GM12878 (cell line): ENCODE measurements around the gene WDR59. TPM values are rescaled to one million over a fixed set of nuclear protein-coding genes. Genes with fewer than 3 reads are reported as not detected.

Experiments used
- ATAC-seq: fragments of 200-7000 bp; cut with Tn5 transposase; 3 replicates; pipeline ENCODE4 v1.9.1; 2020; ENCODE audit warnings: mild to moderate bottlenecking, moderate library complexity
- BruUV-seq: library from RNA; stranded (reverse); fragments of 400-500 nt; replicated peaks from 2 replicates; lab custom pipeline; 2021; lab: Mats Ljungman, UMichigan
- CTCF ChIA-PET: fragments of 300-600 bp; sonication (Branson Sonifier 250); formaldehyde crosslinking; extraction: SDS; loops from one replicate; lab custom pipeline; 2021; ENCODE audit warnings: inconsistent platforms; lab: Yijun Ruan, JAX
- POLR2A ChIA-PET: fragments of 350-600 bp; formaldehyde crosslinking; extraction: SDS; loops from one replicate; lab custom pipeline; 2021; ENCODE audit warnings: inconsistent platforms; lab: Charles Lee
- RAD21 ChIA-PET: fragments of 300-600 bp; sonication (Branson Sonifier 250); formaldehyde crosslinking; loops from one replicate; lab custom pipeline; 2023; ENCODE audit warnings: antibody characterized with exemption; ENCODE audit not compliant: unreplicated experiment; lab: Charles Lee
- SMC1A ChIA-PET: fragments of 300-600 bp; sonication (Branson Sonifier 250); formaldehyde crosslinking; loops from one replicate; lab custom pipeline; 2023; ENCODE audit not compliant: unreplicated experiment, uncharacterized antibody; lab: Charles Lee
- DNase-seq: peaks from one replicate; pipeline ENCODE4 v3.0.0-alpha.2; 2011; ENCODE audit warnings: low read depth, low spot score
- FAIRE-seq: peaks from 3 replicates; lab custom pipeline; 2011; peaks lifted over from hg19 to GRCh38; lab: Jason Lieb, UNC
- H2AFZ ChIP-seq: 2 replicates; pipeline ENCODE4 v1.6.0; 2011; ENCODE audit warnings: low read depth, low read length, control low read depth; ENCODE audit not compliant: control insufficient read depth
- H3K27ac ChIP-seq: 2 replicates; pipeline ENCODE4 v1.5.1; 2011; ENCODE audit warnings: control low read depth; ENCODE audit not compliant: control insufficient read depth, insufficient read depth
- H3K27me3 ChIP-seq, 2 experiments: replicated peaks in 1 of 2; 2 replicates each; pipeline versions ENCODE4 v1.6.0 to v1.6.1; 2011; ENCODE audit warnings: low read length in 1 of 2; ENCODE audit not compliant: control insufficient read depth in 2 of 2, insufficient read depth in 2 of 2
- H3K36me3 ChIP-seq, 2 experiments: 2 replicates each; pipeline ENCODE4 v1.5.1; 2011; ENCODE audit warnings: low read length in 1 of 2; ENCODE audit not compliant: control insufficient read depth in 2 of 2, insufficient read depth in 2 of 2
- H3K4me1 ChIP-seq: 2 replicates; pipeline ENCODE4 v1.6.1; 2011; ENCODE audit warnings: mild to moderate bottlenecking, low read length, moderate library complexity, mixed read lengths; ENCODE audit not compliant: control insufficient read depth, insufficient read depth
- H3K4me2 ChIP-seq: 2 replicates; pipeline ENCODE4 v1.6.0; 2011; ENCODE audit warnings: control low read depth; ENCODE audit not compliant: control insufficient read depth, insufficient read depth
- H3K4me3 ChIP-seq: fragments of 200-600 bp; sonication (generic); 2 replicates; pipeline ENCODE4 v1.5.1; 2016
- H3K79me2 ChIP-seq: 2 replicates; pipeline ENCODE4 v1.6.0; 2011; ENCODE audit warnings: low read length; ENCODE audit not compliant: control insufficient read depth, insufficient read depth
- H3K9ac ChIP-seq: 2 replicates; pipeline ENCODE4 v1.8.0; 2011; ENCODE audit warnings: low read length, control low read depth, mixed read lengths; ENCODE audit not compliant: control insufficient read depth, insufficient read depth
- H3K9me3 ChIP-seq: replicated peaks from 3 replicates; pipeline ENCODE4 v1.5.1; 2011; ENCODE audit warnings: mild to moderate bottlenecking, low read length; ENCODE audit not compliant: control insufficient read depth, insufficient read depth
- H4K20me1 ChIP-seq: 2 replicates; pipeline ENCODE4 v1.6.0; 2011; ENCODE audit not compliant: control insufficient read depth, insufficient read depth
- ASH2L ChIP-seq: fragments of 300-600, 200-600 bp; sonication (generic); IDR thresholded peaks from 2 replicates; pipeline ENCODE4 v1.6.1; 2017; ENCODE audit warnings: low read depth, mild to moderate bottlenecking, borderline replicate concordance
- BMI1 ChIP-seq: fragments of 450-650 bp; IDR thresholded peaks from 2 replicates; pipeline ENCODE4 v1.6.1; 2016; ENCODE audit warnings: mild to moderate bottlenecking, moderate library complexity, borderline replicate concordance
- ETV6 ChIP-seq, 2 experiments: fragments of 450-650 bp in 1 of 2; IDR thresholded peaks in 1 of 2; conservative IDR thresholded peaks in 1 of 2; 2 replicates each; pipeline ENCODE4 v1.6.1; 2014; ENCODE audit warnings: antibody characterized with exemption in 1 of 2, borderline replicate concordance in 1 of 2, low read depth in 1 of 2, mild to moderate bottlenecking in 1 of 2, moderate library complexity in 1 of 2
- MTA3 ChIP-seq: IDR thresholded peaks from 2 replicates; pipeline ENCODE4 v1.6.1; 2012; ENCODE audit warnings: low read length, inconsistent platforms, borderline replicate concordance
- RAD21 ChIP-seq: IDR thresholded peaks from 2 replicates; pipeline ENCODE4 v1.6.1; 2011; ENCODE audit warnings: mild to moderate bottlenecking, low read depth, low read length, moderate library complexity; ENCODE audit not compliant: insufficient read depth
- RB1 ChIP-seq: fragments of 450-650 bp; formaldehyde crosslinking; IDR thresholded peaks from 2 replicates; pipeline ENCODE4 v1.6.1; 2017; ENCODE audit warnings: mild to moderate bottlenecking, borderline replicate concordance
- SIX5 ChIP-seq: IDR thresholded peaks from 2 replicates; pipeline ENCODE4 v1.6.1; 2011; ENCODE audit warnings: mild to moderate bottlenecking, low read depth, low read length, moderate library complexity; ENCODE audit not compliant: severe bottlenecking
- TBL1XR1 ChIP-seq: IDR thresholded peaks from 2 replicates; pipeline ENCODE4 v1.6.1; 2012; ENCODE audit warnings: low read depth, low read length, improper control_type of control experiment
- TCF3 ChIP-seq: IDR thresholded peaks from 2 replicates; pipeline ENCODE4 v1.6.1; 2012; ENCODE audit warnings: low read depth, mild to moderate bottlenecking, low read length, borderline replicate concordance; ENCODE audit not compliant: insufficient read depth
- YBX1 ChIP-seq: fragments of 450-650 bp; IDR thresholded peaks from 2 replicates; pipeline ENCODE4 v1.6.1; 2016; ENCODE audit warnings: antibody characterized with exemption
- ZNF217 ChIP-seq: fragments of 450-650 bp; IDR thresholded peaks from 2 replicates; pipeline ENCODE4 v1.6.1; 2017; ENCODE audit warnings: antibody characterized with exemption, mild to moderate bottlenecking
- WGBS: methylation state at CpG from one replicate; pipeline ENCODE4 v1.1.6; 2016; ENCODE audit warnings: low lambda C conversion rate; ENCODE audit not compliant: insufficient replicate concordance, insufficient coverage; ENCODE audit errors: missing lambda C conversion rate; 5-methylcytosine and 5-hydroxymethylcytosine counted together
- in situ Hi-C: fragments of 300-500 bp; cut with MboI; formaldehyde crosslinking; loops from 9 replicates; pipeline ENCODE4 v1.14.3; 2018; ENCODE audit warnings: mixed read lengths
- intact Hi-C: fragments of 100-400 bp; cut with micrococcal nuclease; formaldehyde crosslinking; loops from one replicate; pipeline ENCODE4 v1.14.2; 2022; ENCODE audit not compliant: unreplicated experiment
- polyA plus RNA-seq, 11 experiments: library from polyadenylated mRNA; depleted of rRNA in 4 of 11; unstranded in 6 of 11; stranded (reverse) in 5 of 11; fragments of >200 nt; fragmentation: Nextera tagmentation in 4 of 11; fragmentation: Illumina TruSeq in 1 of 11; extraction: Ambion mirVana in 4 of 11; extraction: Trizol in 1 of 11; gene quantifications; 1 replicate in 1 of 11; 2 replicates in 10 of 11; pipeline versions ENCODE4 v1.2.1 to v1.2.3, GENCODE V29; 2011 to 2016; ENCODE audit warnings: inconsistent platforms in 2 of 11, missing spikeins in 2 of 11, low read depth in 1 of 11
- total RNA-seq, 4 experiments: library from RNA; depleted of rRNA in 3 of 4; stranded (reverse); fragments of >200 nt in 3 of 4; fragmentation: Illumina TruSeq in 1 of 4; extraction: Trizol in 1 of 4; gene quantifications; 2 replicates each; pipeline versions ENCODE4 v1.2.1 to v1.2.3, GENCODE V29; 2013 to 2021

WDR59 gene
- total and polyA plus RNA-seq, 10 of the 15 experiments (the other 5 are each of a cell fraction or from before 2014, with no cell fraction given): 9.7 to 78.4 (median 24.5) TPM

- Histone ChIP-seq H3K27ac (no peak overlapping the region), H3K36me3 (no peaks in the 10 kb centered on the region), H3K9ac (no peak overlapping the region), H3K27me3 (no peaks in the 10 kb centered on the region), H3K4me2 (no peak overlapping the region), H3K4me3 (no peak overlapping the region), H2AFZ (no peak overlapping the region), H3K4me1 (peaks cover 22% of the 10 kb centered on the region), H4K20me1 (no peaks in the 10 kb centered on the region), H3K9me3 (peaks cover 9% of the 10 kb centered on the region; the same call in 2 of the 3 replicates), H3K79me2 (peaks cover 31% of the 10 kb centered on the region)
- CTCF ChIA-PET: interaction anchor here (0.8 to 1.9 kb wide), 5 partner anchors 11 to 55 kb away, joined by 3 to 5 read pairs (median 4); no protein-coding TSS in a partner anchor
- BruUV-seq: no TSS peak
- 98% methylated on average over 7 of the region's 7 CpGs for WGBS
- FAIRE-seq (no peak), DNase-seq (no peak), ATAC-seq (no peak)
- TF ChIP-seq BMI1 (no peak), TCF3 (no peak), YBX1 (no peak), SIX5 (no peak), ZNF217 (no peak), RB1 (no peak), RAD21 (no peak), ASH2L (no peak), MTA3 (no peak), TBL1XR1 (no peak), ETV6 (conservative IDR thresholded peaks at IDR 0.05 in 1 of 2, IDR thresholded peaks at IDR 0.05 in 1 of 2; ENCODE audit: borderline replicate concordance in 1 of 2, low read depth in 1 of 2) (no peak)
- in situ Hi-C loops (no loop called here), intact Hi-C loops (no loop called here)
- RAD21 ChIA-PET: interaction anchor here (0.6 to 2.5 kb wide), 6 partner anchors 11 to 361 kb away, joined by 3 to 19 read pairs (median 4); no protein-coding TSS in a partner anchor
- SMC1A ChIA-PET: interaction anchor here (0.9 to 4.4 kb wide), 7 partner anchors 9 to 157 kb away, joined by 3 to 61 read pairs (median 4); no protein-coding TSS in a partner anchor
- POLR2A ChIA-PET: interaction anchor here (1.5 kb wide), 1 partner anchor 12 kb away, joined by 3 read pairs; no protein-coding TSS in a partner anchor
These were observed 34.7 kb upstream of the WDR59 start for GRCh38 chr16:75019586-75019985.
